ENCODE results near the gene PCDH12. TPM values are rescaled to one million over a fixed set of nuclear protein-coding genes. Genes with fewer than 3 reads are reported as not detected.

PCDH12 gene
- total RNA-seq, 1 donor: under 0.01 TPM

DNA sequence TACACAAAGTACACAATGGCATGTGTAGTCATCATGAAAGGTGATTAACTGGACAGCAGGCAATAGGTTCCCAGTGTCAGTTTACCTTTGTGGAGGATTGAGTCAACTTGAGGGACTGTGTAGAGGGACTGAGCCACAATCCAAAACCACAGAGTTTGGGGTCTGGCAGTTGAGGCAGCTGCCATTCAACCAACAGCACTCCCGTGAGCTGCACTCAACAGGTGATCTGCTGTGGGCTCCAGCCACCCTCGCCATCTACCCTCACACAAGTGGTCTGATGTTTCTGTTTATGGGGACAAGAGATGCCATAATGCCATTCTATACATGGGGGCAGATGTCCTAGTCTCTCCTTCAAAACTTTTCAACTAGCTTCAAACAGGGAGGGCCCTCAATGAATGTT lies 37.2 kb downstream of the PCDH12 start:
- DNase-seq (ENCODE audit: low read depth): no peak
- no peak overlapping the region for H3K4me3 ChIP-seq (ENCODE audit: low read depth, low read length)
- TF ChIP-seq, protein P1, sequence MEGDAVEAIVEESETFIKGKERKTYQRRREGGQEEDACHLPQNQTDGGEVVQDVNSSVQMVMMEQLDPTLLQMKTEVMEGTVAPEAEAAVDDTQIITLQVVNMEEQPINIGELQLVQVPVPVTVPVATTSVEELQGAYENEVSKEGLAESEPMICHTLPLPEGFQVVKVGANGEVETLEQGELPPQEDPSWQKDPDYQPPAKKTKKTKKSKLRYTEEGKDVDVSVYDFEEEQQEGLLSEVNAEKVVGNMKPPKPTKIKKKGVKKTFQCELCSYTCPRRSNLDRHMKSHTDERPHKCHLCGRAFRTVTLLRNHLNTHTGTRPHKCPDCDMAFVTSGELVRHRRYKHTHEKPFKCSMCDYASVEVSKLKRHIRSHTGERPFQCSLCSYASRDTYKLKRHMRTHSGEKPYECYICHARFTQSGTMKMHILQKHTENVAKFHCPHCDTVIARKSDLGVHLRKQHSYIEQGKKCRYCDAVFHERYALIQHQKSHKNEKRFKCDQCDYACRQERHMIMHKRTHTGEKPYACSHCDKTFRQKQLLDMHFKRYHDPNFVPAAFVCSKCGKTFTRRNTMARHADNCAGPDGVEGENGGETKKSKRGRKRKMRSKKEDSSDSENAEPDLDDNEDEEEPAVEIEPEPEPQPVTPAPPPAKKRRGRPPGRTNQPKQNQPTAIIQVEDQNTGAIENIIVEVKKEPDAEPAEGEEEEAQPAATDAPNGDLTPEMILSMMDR (IDR thresholded peaks at IDR 0.05; ENCODE audit: insufficient read depth, low read length): no peak

DNA sequence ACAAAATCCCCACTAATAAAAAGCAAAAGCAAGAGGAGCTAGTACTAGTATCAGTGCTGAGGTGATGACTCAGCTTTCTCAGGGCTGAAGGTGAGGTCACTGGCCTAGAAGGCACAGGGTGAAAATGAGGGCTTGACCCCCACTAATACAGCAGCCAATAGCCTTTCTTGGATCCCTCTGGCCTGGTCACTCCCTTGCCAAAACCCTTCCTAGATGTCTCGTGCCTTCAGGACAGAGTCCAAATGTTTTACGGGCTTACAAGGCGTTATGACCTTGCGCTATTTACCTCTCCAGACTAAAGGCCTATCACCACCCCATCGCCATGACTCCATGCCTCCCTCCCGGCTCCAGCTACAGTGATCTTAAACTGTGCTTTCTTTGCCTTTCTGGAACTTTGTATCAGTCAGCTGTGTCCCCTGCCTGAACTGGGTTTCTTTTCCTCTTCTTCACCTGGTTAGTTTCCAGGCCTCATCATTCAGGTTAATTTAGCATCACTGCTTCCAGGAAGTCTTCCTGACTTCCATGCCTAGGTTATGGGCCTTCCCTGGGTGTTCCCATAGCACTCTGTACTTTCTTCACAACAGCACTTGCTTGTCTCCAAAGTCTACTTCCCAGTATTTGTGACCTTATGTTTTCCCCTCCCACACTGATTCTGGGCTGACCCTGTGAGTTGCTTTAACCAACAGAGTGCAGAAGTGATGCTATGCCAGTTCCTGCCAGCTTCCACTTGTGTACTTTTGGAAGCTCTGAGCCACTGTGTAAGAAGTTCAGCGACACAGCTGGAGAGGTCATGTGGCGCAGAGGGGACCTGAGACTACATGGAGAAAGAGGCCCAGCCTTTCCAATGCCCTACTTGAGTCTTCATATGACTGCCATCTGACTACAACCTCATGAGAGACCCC lies 38.5 kb downstream of the PCDH12 start:
- no peak overlapping the region for H3K4me3 ChIP-seq (ENCODE audit: low read depth, low read length)
- no peak for DNase-seq (ENCODE audit: low read depth)
- TF ChIP-seq, protein P1 (IDR thresholded peaks at IDR 0.05; ENCODE audit: insufficient read depth, low read length): no peak

DNA sequence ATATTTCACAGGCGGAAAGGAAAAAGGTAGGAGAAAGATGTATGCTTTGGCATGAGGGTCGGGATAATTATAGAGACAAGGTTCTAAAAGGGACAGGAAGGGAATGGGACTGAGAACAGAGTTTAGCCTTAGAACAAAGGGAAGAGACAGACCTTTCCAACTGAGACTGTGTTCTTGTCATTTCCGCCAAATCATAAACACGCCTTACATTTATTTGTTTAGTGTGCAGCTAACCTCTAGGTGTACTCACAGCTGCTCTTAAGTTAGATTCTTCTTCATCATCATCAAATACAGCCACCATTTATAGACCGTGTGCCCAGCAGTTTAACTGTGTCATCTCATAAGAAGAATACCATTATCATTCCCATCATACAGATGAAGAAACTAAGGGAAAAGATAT lies 40.2 kb downstream of the PCDH12 start:
- H3K4me3 ChIP-seq (ENCODE audit: low read depth, low read length): no peak overlapping the region
- TF ChIP-seq, protein P1 (IDR thresholded peaks at IDR 0.05; ENCODE audit: insufficient read depth, low read length): no peak
- DNase-seq (ENCODE audit: low read depth): no peak

DNA sequence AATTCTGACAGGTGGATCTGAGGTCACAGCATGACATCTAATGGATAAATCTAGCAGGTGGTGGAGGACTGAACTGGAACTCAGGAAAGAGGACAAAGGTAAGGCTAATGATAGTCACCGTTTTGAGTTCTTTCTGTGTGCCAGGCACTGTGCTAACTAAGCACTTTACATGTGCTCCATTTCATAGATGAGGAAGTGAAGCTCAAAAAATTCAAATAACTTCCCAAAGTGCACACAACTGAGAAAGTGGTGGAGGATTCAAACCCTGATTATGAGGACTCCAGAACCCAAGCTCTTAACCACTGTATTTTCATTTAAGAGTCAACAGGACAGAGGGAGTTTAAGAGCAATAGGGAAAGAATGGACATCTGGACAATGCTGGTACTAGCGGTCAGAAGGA lies 41.5 kb downstream of the PCDH12 start:
- no peak overlapping the region for H3K4me3 ChIP-seq (ENCODE audit: low read depth, low read length)
- TF ChIP-seq, protein P1 (IDR thresholded peaks at IDR 0.05; ENCODE audit: insufficient read depth, low read length): no peak
- DNase-seq (ENCODE audit: low read depth): no peak

DNA sequence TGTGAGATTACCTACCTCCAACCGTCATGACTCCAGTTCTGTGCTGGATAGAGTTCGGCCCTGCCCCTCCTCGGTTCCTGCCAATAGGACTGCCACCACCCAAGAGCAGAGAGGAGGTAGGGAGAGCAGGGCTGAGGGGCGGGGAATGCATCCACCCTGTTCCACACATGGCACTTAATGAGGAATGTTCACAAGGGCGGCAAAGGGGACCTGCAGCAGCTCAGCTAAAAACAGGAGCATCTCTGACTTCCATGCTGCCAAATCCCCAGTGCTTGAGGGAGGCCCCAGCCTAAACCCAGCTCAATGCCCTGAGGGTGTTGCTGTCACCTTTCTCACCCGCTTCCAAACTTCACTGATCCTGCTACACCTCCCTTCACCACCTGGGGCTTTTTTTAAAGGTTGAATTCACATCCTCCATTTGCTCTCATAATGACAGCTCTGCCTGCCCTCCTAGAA lies 42.1 kb downstream of the PCDH12 start:
- no peak overlapping the region for H3K4me3 ChIP-seq (ENCODE audit: low read depth, low read length)
- DNase-seq (ENCODE audit: low read depth): no peak
- TF ChIP-seq, protein P1 (IDR thresholded peaks at IDR 0.05; ENCODE audit: insufficient read depth, low read length): no peak

DNA sequence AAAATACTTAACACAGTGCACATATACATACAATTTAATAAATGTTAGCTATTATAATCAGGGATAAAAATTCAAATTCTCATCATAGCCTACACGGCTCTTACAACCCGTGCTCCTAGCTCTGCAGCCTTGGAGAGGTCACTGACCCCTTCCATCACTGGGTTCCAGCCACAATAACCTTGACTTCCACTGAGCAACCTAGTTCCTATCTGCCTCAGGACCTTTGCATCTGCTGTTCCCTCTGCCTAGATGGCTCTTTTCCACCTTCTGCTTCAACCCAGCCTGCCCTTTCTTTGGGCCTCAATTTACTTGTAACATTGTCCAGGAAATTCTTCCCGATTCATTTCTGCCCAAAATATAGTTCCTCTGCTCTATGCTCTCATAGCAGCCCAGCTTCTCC lies 43.2 kb downstream of the PCDH12 start:
- DNase-seq (ENCODE audit: low read depth): no peak
- TF ChIP-seq, protein P1 (IDR thresholded peaks at IDR 0.05; ENCODE audit: insufficient read depth, low read length): no peak
- no peak overlapping the region for H3K4me3 ChIP-seq (ENCODE audit: low read depth, low read length)
